Airway epithelial cell (primary cell): ENCODE results near the gene NPSR1. TPM values are rescaled to one million over a fixed set of nuclear protein-coding genes. Genes with fewer than 3 reads are reported as not detected.

Source experiments
- total RNA-seq: library from RNA; depleted of rRNA; stranded (reverse); fragments of >200 nt; gene quantifications from 2 replicates; pipeline ENCODE4 v1.2.3, GENCODE V29; 2015

Gene NPSR1
- total RNA-seq, result not detected in 2 replicates

GRCh38 chr7:34657632-34658268 lies at the start of gene NPSR1:
Gene NPSR1 (plus strand): TSS chr7:34658218. CDS start chr7:34658413, 195 bp downstream.

